HepG2 (cell line): ENCODE results near the gene ALPI. TPM values are rescaled to one million over a fixed set of nuclear protein-coding genes. Genes with fewer than 3 reads are reported as not detected.

Experiments
- ATAC-seq: fragments of 200-7000 bp; cut with Tn5 transposase; 3 replicates; pipeline ENCODE4 v1.9.1; 2020; ENCODE audit warnings: mild to moderate bottlenecking, moderate library complexity
- BruUV-seq: library from RNA; stranded (reverse); fragments of 400-500 nt; replicated peaks from 2 replicates; lab custom pipeline; 2021; lab: Mats Ljungman, UMichigan
- CTCF ChIA-PET: fragments of 300-600 bp; formaldehyde crosslinking; extraction: SDS; loops from one replicate; lab custom pipeline; 2021; ENCODE audit warnings: low total read pairs, inconsistent platforms, low intra/inter-chr PET ratio; lab: Yijun Ruan, JAX
- POLR2A ChIA-PET: fragments of 350-600 bp; sonication (Branson Sonifier 250); formaldehyde crosslinking; loops from one replicate; lab custom pipeline; 2020; ENCODE audit warnings: antibody characterized with exemption, inconsistent platforms; lab: Yijun Ruan, JAX
- DNase-seq: peaks from one replicate; pipeline ENCODE4 v3.0.0-alpha.2; 2015; ENCODE audit warnings: low spot score
- FAIRE-seq: peaks from 3 replicates; lab custom pipeline; 2011; peaks lifted over from hg19 to GRCh38; lab: Jason Lieb, UNC
- H2AFZ ChIP-seq: one replicate; pipeline ENCODE4 v1.6.1; 2011; ENCODE audit warnings: low read length, inconsistent platforms
- H3K27ac ChIP-seq: fragments of 300-600 bp; 3 replicates; pipeline ENCODE4 v1.8.0; 2011; ENCODE audit warnings: mixed run types, mild to moderate bottlenecking, mixed read lengths, low read length, inconsistent platforms; ENCODE audit not compliant: insufficient read depth; ENCODE audit errors: extremely low read length
- H3K27me3 ChIP-seq, 2 experiments: fragments of 200-600 bp in 1 of 2; 2 replicates in 1 of 2; 3 replicates in 1 of 2; pipeline versions ENCODE4 v1.6.0 to v1.8.0; 2011; ENCODE audit warnings: low read length in 2 of 2, mild to moderate bottlenecking in 2 of 2, moderate library complexity in 2 of 2, inconsistent platforms in 1 of 2; ENCODE audit not compliant: insufficient read depth in 2 of 2, control insufficient read depth in 1 of 2
- H3K36me3 ChIP-seq, 2 experiments: fragments of 200-600 bp in 1 of 2; replicated peaks in 1 of 2; 2 replicates in 1 of 2; 3 replicates in 1 of 2; pipeline versions ENCODE4 v1.5.1 to v1.8.0; 2011; ENCODE audit warnings: low read length in 2 of 2, inconsistent platforms in 1 of 2; ENCODE audit not compliant: insufficient read depth in 2 of 2, control insufficient read depth in 1 of 2
- H3K4me1 ChIP-seq: 2 replicates; pipeline ENCODE4 v1.5.1; 2012; ENCODE audit warnings: low read length, inconsistent platforms; ENCODE audit not compliant: insufficient read depth
- H3K4me2 ChIP-seq: 2 replicates; pipeline ENCODE4 v1.6.0; 2011; ENCODE audit warnings: low read depth, low read length, inconsistent platforms
- H3K4me3 ChIP-seq, 3 experiments: fragments of 200-600 bp in 1 of 3; sonication (generic), shearing (Covaris generic) in 1 of 3; replicated peaks in 1 of 3; 2 replicates each; pipeline ENCODE4 v1.5.1; 2011 to 2016; ENCODE audit warnings: low read length in 3 of 3, inconsistent platforms in 2 of 3, low read depth in 2 of 3, mild to moderate bottlenecking in 2 of 3, control low read depth in 1 of 3, mixed read lengths in 1 of 3; ENCODE audit not compliant: insufficient read depth in 1 of 3
- H3K79me2 ChIP-seq: one replicate; pipeline ENCODE4 v1.6.1; 2011; ENCODE audit warnings: low read length, inconsistent platforms; ENCODE audit not compliant: insufficient read depth
- H3K9ac ChIP-seq: 2 replicates; pipeline ENCODE4 v1.6.0; 2011; ENCODE audit warnings: mild to moderate bottlenecking, low read depth, low read length, inconsistent platforms; ENCODE audit not compliant: insufficient read depth
- H3K9me3 ChIP-seq: 2 replicates; pipeline ENCODE4 v1.5.1; 2012; ENCODE audit warnings: mild to moderate bottlenecking, low read length
- H4K20me1 ChIP-seq: 2 replicates; pipeline ENCODE4 v1.6.0; 2011; ENCODE audit warnings: inconsistent platforms, mild to moderate bottlenecking, low read length, moderate library complexity; ENCODE audit not compliant: insufficient read depth
- BORCS8-MEF2B ChIP-seq: sonication (generic); formaldehyde crosslinking; IDR thresholded peaks from 2 replicates; pipeline ENCODE4 v1.8.0; 2022; ENCODE audit warnings: mild to moderate bottlenecking, missing genetic modification reagents
- CBFB ChIP-seq: sonication (generic); formaldehyde crosslinking; IDR thresholded peaks from 2 replicates; pipeline ENCODE4 v1.4.0; 2020; ENCODE audit warnings: missing genetic modification reagents
- DMTF1 ChIP-seq: sonication (generic); formaldehyde crosslinking; IDR thresholded peaks from 2 replicates; pipeline ENCODE4 v1.4.0; 2020; ENCODE audit warnings: mild to moderate bottlenecking, missing genetic modification reagents
- JDP2 ChIP-seq: sonication (generic); formaldehyde crosslinking; IDR thresholded peaks from 2 replicates; pipeline ENCODE4 v1.8.1; 2022; ENCODE audit warnings: missing genetic modification reagents, borderline replicate concordance
- KAT7 ChIP-seq: IDR thresholded peaks from 2 replicates; pipeline ENCODE4 v1.6.1; 2018; ENCODE audit warnings: borderline replicate concordance, missing compliant biosample characterization
- SATB2 ChIP-seq: sonication (generic); formaldehyde crosslinking; IDR thresholded peaks from 2 replicates; pipeline ENCODE4 v1.5.0; 2020; ENCODE audit warnings: missing genetic modification reagents
- SNAPC2 ChIP-seq: sonication (generic); formaldehyde crosslinking; IDR thresholded peaks from 2 replicates; pipeline ENCODE4 v1.8.1; 2022; ENCODE audit warnings: mild to moderate bottlenecking, missing genetic modification reagents
- TEAD3 ChIP-seq: optimal IDR thresholded peaks from 2 replicates; pipeline ENCODE3; 2016; ENCODE audit warnings: borderline replicate concordance
- XRCC5 ChIP-seq: fragments of 200-400 bp; formaldehyde crosslinking; optimal IDR thresholded peaks from 2 replicates; pipeline ENCODE3; 2017; ENCODE audit warnings: mild to moderate bottlenecking, low read length
- ZNF101 ChIP-seq: sonication (generic); formaldehyde crosslinking; IDR thresholded peaks from 2 replicates; pipeline ENCODE4 v1.4.0; 2020; ENCODE audit warnings: mild to moderate bottlenecking, low read depth, missing genetic modification reagents, borderline replicate concordance
- ZNF605 ChIP-seq: sonication (generic); formaldehyde crosslinking; IDR thresholded peaks from 2 replicates; pipeline ENCODE4 v1.8.0; 2022; ENCODE audit warnings: mild to moderate bottlenecking, missing genetic modification reagents
- WGBS: methylation state at CpG from one replicate; pipeline ENCODE4 v1.1.6; 2017; ENCODE audit warnings: low lambda C conversion rate; 5-methylcytosine and 5-hydroxymethylcytosine counted together
- in situ Hi-C: cut with HindIII; loops from 2 replicates; pipeline ENCODE4 v1.10.0; 2017; ENCODE audit warnings: low pct_unique_long_range_greater_than_20kb; ENCODE audit not compliant: extremely low pct_ligation_motif_present
- intact Hi-C: fragments of 100-400 bp; cut with micrococcal nuclease; formaldehyde crosslinking; loops from one replicate; pipeline ENCODE4 v1.10.0; 2022; ENCODE audit not compliant: unreplicated experiment
- polyA plus RNA-seq, 8 experiments: library from polyadenylated mRNA; depleted of rRNA in 3 of 8; stranded (reverse) in 7 of 8; unstranded in 1 of 8; fragments of >200 nt; fragmentation: Illumina TruSeq in 4 of 8; extraction: Trizol in 4 of 8; gene quantifications; 2 replicates each; pipeline versions ENCODE4 v1.2.1 to v1.2.3, GENCODE V29; 2011 to 2016; ENCODE audit warnings: low read depth in 4 of 8, missing spikeins in 1 of 8, mixed read lengths in 1 of 8; ENCODE audit not compliant: insufficient read depth in 1 of 8
- total RNA-seq, 5 experiments: library from RNA; depleted of rRNA; stranded (reverse); fragments of >200 nt; fragmentation: Illumina TruSeq; extraction: Trizol; gene quantifications; 2 replicates each; pipeline ENCODE4 v1.2.3, GENCODE V29; 2016; ENCODE audit warnings: low read depth in 1 of 5
- TF ChIP-seq, protein P1 (sequence below): sonication (generic); formaldehyde crosslinking; IDR thresholded peaks from 2 replicates; pipeline ENCODE4 v1.5.0; 2020; ENCODE audit warnings: mild to moderate bottlenecking, missing genetic modification reagents

Gene ALPI
- total and polyA plus RNA-seq, 2 of the 13 experiments (the other 11 are each of a cell fraction or from before 2014, with no cell fraction given): not detected

GRCh38 chr2:232476045-232476444, 20.1 kb downstream of the ALPI start:
- intact Hi-C loops (loop anchor here (5.0 kb wide), 1 partner anchor 46 kb away; the partner anchor contains the start of gene PRSS56), in situ Hi-C loops (no loop called here)
- no peak for FAIRE-seq
- WGBS: 0% methylated on average over 2 of the region's 2 CpGs
- Histone ChIP-seq H3K4me3 (no peak overlapping the region), H3K4me2 (no peak overlapping the region), H2AFZ (no peak overlapping the region), H3K4me1 (no peaks in the 10 kb centered on the region), H3K9ac (no peak overlapping the region), H3K79me2 (no peaks in the 10 kb centered on the region), H3K27ac (no peak overlapping the region), H4K20me1 (no peaks in the 10 kb centered on the region; the same call in 1 of the 2 replicates), H3K9me3 (no peaks in the 10 kb centered on the region), H3K36me3 (no peaks in the 10 kb centered on the region), H3K27me3 (peaks cover 15 to 71% of the 10 kb centered on the region in 2 experiments)
- TF ChIP-seq SATB2 (no peak), JDP2 (CRISPR knock-in tag) (no peak), KAT7 (CRISPR knock-in tag) (no peak), ZNF101 (CRISPR knock-in tag) (no peak)
- TF ChIP-seq, protein P1, sequence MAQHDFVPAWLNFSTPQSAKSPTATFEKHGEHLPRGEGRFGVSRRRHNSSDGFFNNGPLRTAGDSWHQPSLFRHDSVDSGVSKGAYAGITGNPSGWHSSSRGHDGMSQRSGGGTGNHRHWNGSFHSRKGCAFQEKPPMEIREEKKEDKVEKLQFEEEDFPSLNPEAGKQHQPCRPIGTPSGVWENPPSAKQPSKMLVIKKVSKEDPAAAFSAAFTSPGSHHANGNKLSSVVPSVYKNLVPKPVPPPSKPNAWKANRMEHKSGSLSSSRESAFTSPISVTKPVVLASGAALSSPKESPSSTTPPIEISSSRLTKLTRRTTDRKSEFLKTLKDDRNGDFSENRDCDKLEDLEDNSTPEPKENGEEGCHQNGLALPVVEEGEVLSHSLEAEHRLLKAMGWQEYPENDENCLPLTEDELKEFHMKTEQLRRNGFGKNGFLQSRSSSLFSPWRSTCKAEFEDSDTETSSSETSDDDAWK (CRISPR knock-in tag): no peak
- ATAC-seq: no peak
- POLR2A ChIA-PET: no interaction called here
- CTCF ChIA-PET: no interaction called here
- DNase-seq: no peak
- no TSS peak for BruUV-seq

GRCh38 chr2:232476791-232477190, 20.8 kb downstream of the ALPI start:
- no TSS peak for BruUV-seq
- in situ Hi-C loops (no loop called here), intact Hi-C loops (loop anchor here (5.0 kb wide), 1 partner anchor 46 kb away; the partner anchor contains the start of gene PRSS56)
- Histone ChIP-seq H3K36me3 (no peaks in the 10 kb centered on the region), H4K20me1 (no peaks in the 10 kb centered on the region; the same call in 1 of the 2 replicates), H2AFZ (no peak overlapping the region), H3K4me2 (no peak overlapping the region), H3K27me3 (peaks cover 21 to 79% of the 10 kb centered on the region in 2 experiments), H3K4me3 (no peak overlapping the region), H3K9ac (no peak overlapping the region), H3K4me1 (no peaks in the 10 kb centered on the region), H3K9me3 (no peaks in the 10 kb centered on the region), H3K27ac (no peak overlapping the region), H3K79me2 (no peaks in the 10 kb centered on the region)
- ChIA-PET CTCF (no interaction called here), POLR2A (no interaction called here)
- FAIRE-seq (no peak), DNase-seq (no peak), ATAC-seq (no peak)
- TF ChIP-seq XRCC5 (no peak), CBFB (CRISPR knock-in tag) (no peak), SNAPC2 (CRISPR knock-in tag) (no peak), BORCS8-MEF2B (no peak), TEAD3 (no peak), DMTF1 (CRISPR knock-in tag) (no peak), ZNF605 (CRISPR knock-in tag) (no peak)
- 17% methylated on average over 1 of the region's 7 CpGs for WGBS
